Uterus (tissue), 4 donors: ENCODE data around the gene CLEC4M. TPM values are rescaled to one million over a fixed set of nuclear protein-coding genes. Genes with fewer than 3 reads are reported as not detected.

Experiments used
- DNase-seq, 2 donors: peaks; one replicate each; pipeline ENCODE4 v3.0.0-alpha.2; 2019 to 2020
- H3K27ac ChIP-seq, 2 donors: fragments of 200-600 bp; sonication (generic); 1 replicate in 1 of 2; 2 replicates in 1 of 2; pipeline ENCODE4 v1.5.1; 2016 to 2018
- H3K27me3 ChIP-seq, 2 donors: fragments of 200-600 bp; sonication (generic); one replicate each; pipeline ENCODE4 v1.5.1; 2018 to 2019; ENCODE audit warnings: control low read depth in 1 of 2
- H3K36me3 ChIP-seq, 2 donors: fragments of 200-600 bp; sonication (generic); one replicate each; pipeline ENCODE4 v1.5.1; 2019; ENCODE audit warnings: control low read depth in 1 of 2
- H3K4me1 ChIP-seq, 2 donors: fragments of 200-600 bp; sonication (generic); one replicate each; pipeline ENCODE4 v1.5.1; 2018 to 2019; ENCODE audit warnings: control low read depth in 1 of 2
- H3K4me3 ChIP-seq, 2 donors: fragments of 200-600 bp; sonication (generic); 1 replicate in 1 of 2; 2 replicates in 1 of 2; pipeline ENCODE4 v1.5.1; 2018 to 2019; ENCODE audit warnings: mild to moderate bottlenecking in 1 of 2
- H3K9me3 ChIP-seq, 2 donors: fragments of 200-600 bp; sonication (generic); one replicate each; pipeline ENCODE4 v1.5.1; 2019; ENCODE audit warnings: control low read depth in 1 of 2
- CTCF ChIP-seq, 4 experiments: fragments of 200-600 bp in 2 of 4; fragments of 450-650 bp in 2 of 4; sonication (generic) in 2 of 4; IDR thresholded peaks; one replicate each; pipeline ENCODE4 v1.5.1; 2016 to 2019; ENCODE audit warnings: antibody characterized with exemption in 4 of 4, mild to moderate bottlenecking in 2 of 4, moderate library complexity in 1 of 4
- POLR2A ChIP-seq, 2 donors: fragments of 450-650 bp; IDR thresholded peaks; one replicate each; pipeline ENCODE4 v1.6.1; 2016; ENCODE audit warnings: antibody characterized with exemption in 2 of 2, mild to moderate bottlenecking in 1 of 2, moderate library complexity in 1 of 2
- intact Hi-C: fragments of 100-400 bp; cut with DNase I; formaldehyde crosslinking; loops from one replicate; pipeline ENCODE4 v1.15.1; 2023; ENCODE audit warnings: low total_unique reads
- total RNA-seq, 4 donors: library from RNA; depleted of rRNA in 3 of 4; stranded (reverse); fragments of >200 nt in 3 of 4; gene quantifications; one replicate each; pipeline versions ENCODE4 v1.1.0 to v1.2.4, GENCODE V29; 2014 to 2023
- donor health status: DM: yes; HTN: yes; CAD: no.

Gene CLEC4M
- total RNA-seq, 4 donors from 2014 or later = 0.62 TPM; not detected in 3

GRCh38 chr19:7736148-7736547 lies 26.9 kb upstream of the CLEC4M start:
- Histone ChIP-seq H3K27me3 (no peaks in the 10 kb centered on the region), H3K27ac (no peak overlapping the region), H3K9me3 (no peaks in the 10 kb centered on the region), H3K36me3 (no peaks in the 10 kb centered on the region), H3K4me3 (no peak overlapping the region), H3K4me1 (no peaks in the 10 kb centered on the region)
- no peak for DNase-seq
- TF ChIP-seq CTCF (IDR thresholded peaks at IDR 0.05) (no peak), POLR2A (IDR thresholded peaks at IDR 0.05) (no peak)
- intact Hi-C loops = no loop called here

- TF ChIP-seq POLR2A (IDR thresholded peaks at IDR 0.05) (no peak), CTCF (IDR thresholded peaks at IDR 0.05) (no peak)
- intact Hi-C loops = no loop called here
Measured at GRCh38 chr19:7737215-7737614, 25.8 kb upstream of the CLEC4M start.

GRCh38 chr19:7738023-7738422 lies 25.0 kb upstream of the CLEC4M start:
- TF ChIP-seq CTCF (IDR thresholded peaks at IDR 0.05) (no peak), POLR2A (IDR thresholded peaks at IDR 0.05) (no peak)
- no peak overlapping the region for H3K4me3 ChIP-seq
- no peaks in the 10 kb centered on the region for H3K36me3 ChIP-seq
- H3K9me3 ChIP-seq = no peaks in the 10 kb centered on the region
- no peak for DNase-seq
- intact Hi-C loops = no loop called here
- no peaks in the 10 kb centered on the region for H3K4me1 ChIP-seq
- no peaks in the 10 kb centered on the region for H3K27me3 ChIP-seq
- H3K27ac ChIP-seq = no peak overlapping the region

More at GRCh38 chr19:7737215-7737614, 25.8 kb upstream of the CLEC4M start:
- Histone ChIP-seq H3K4me1 (no peaks in the 10 kb centered on the region), H3K27ac (no peak overlapping the region), H3K4me3 (no peak overlapping the region), H3K9me3 (no peaks in the 10 kb centered on the region), H3K36me3 (no peaks in the 10 kb centered on the region), H3K27me3 (no peaks in the 10 kb centered on the region)
- no peak for DNase-seq

GRCh38 chr19:7739211-7739755 lies 23.8 kb upstream of the CLEC4M start:
- Histone ChIP-seq H3K9me3 (no peaks in the 10 kb centered on the region), H3K4me1 (no peaks in the 10 kb centered on the region), H3K27ac (no peak overlapping the region), H3K27me3 (no peaks in the 10 kb centered on the region), H3K4me3 (no peak overlapping the region), H3K36me3 (no peaks in the 10 kb centered on the region)
- no peak for TF ChIP-seq POLR2A (IDR thresholded peaks at IDR 0.05)
- no peak for TF ChIP-seq CTCF (IDR thresholded peaks at IDR 0.05)
- DNase-seq = no peak
- intact Hi-C loops = no loop called here

GRCh38 chr19:7739801-7740681 lies 23.0 kb upstream of the CLEC4M start:
- TF ChIP-seq CTCF (IDR thresholded peaks at IDR 0.05) (no peak), POLR2A (IDR thresholded peaks at IDR 0.05) (no peak)
- no peak overlapping the region for H3K27ac ChIP-seq
- H3K4me1 ChIP-seq = no peaks in the 10 kb centered on the region
- H3K9me3 ChIP-seq = no peaks in the 10 kb centered on the region
- H3K27me3 ChIP-seq = no peaks in the 10 kb centered on the region
- no peak for DNase-seq
- no peaks in the 10 kb centered on the region for H3K36me3 ChIP-seq
- intact Hi-C loops = no loop called here
- no peak overlapping the region for H3K4me3 ChIP-seq
